PC-3 (cell line): ENCODE measurements around the gene RNF5.

Experiments used
- CTCF ChIP-seq: fragments of 300-600 bp; sonication (generic); conservative IDR thresholded peaks from 2 replicates; pipeline ENCODE4 v1.5.1; 2017; ENCODE audit warnings: antibody characterized with exemption, low read depth, mild to moderate bottlenecking, low read length
- EZH2 ChIP-seq: fragments of 300-600 bp; sonication (generic); IDR thresholded peaks from one replicate; pipeline ENCODE4 v1.6.1; 2017; ENCODE audit warnings: antibody characterized with exemption, mild to moderate bottlenecking, low read length; ENCODE audit not compliant: unreplicated experiment
- EZH2phosphoT487 ChIP-seq: fragments of 300-600 bp; sonication (generic); IDR thresholded peaks from 2 replicates; pipeline ENCODE4 v1.6.1; 2018; ENCODE audit warnings: mild to moderate bottlenecking, antibody characterized with exemption, low read length, borderline replicate concordance

GRCh38 chr6:32168350-32168749, 9.9 kb upstream of the RNF5 start:
- no peak for TF ChIP-seq EZH2
- no peak for TF ChIP-seq CTCF
- TF ChIP-seq EZH2phosphoT487 = no peak
